G401.6 (cell line): ENCODE measurements around the gene GRM4.

Experiments used
- FAIRE-seq: peaks from 2 replicates; lab custom pipeline; 2012; peaks lifted over from hg19 to GRCh38; lab: Jason Lieb, UNC

GRM4 gene

GRCh38 chr6:33993653-33994471, 152.0 kb downstream of the GRM4 start:
- no peak for FAIRE-seq

GRCh38 chr6:33993091-33993490, 152.8 kb downstream of the GRM4 start:
- no peak for FAIRE-seq

GRCh38 chr6:33992191-33992590, 153.7 kb downstream of the GRM4 start:
- FAIRE-seq: no peak

- FAIRE-seq: no peak
Measured at GRCh38 chr6:33991610-33992009, 154.3 kb downstream of the GRM4 start.

GRCh38 chr6:33990061-33990541, 155.8 kb downstream of the GRM4 start:
- no peak for FAIRE-seq

GRCh38 chr6:33989016-33989854, 156.7 kb downstream of the GRM4 start:
- FAIRE-seq: no peak

- no peak for FAIRE-seq
Measured at GRCh38 chr6:33988121-33989015, 157.5 kb downstream of the GRM4 start.

- FAIRE-seq: no peak
Measured at GRCh38 chr6:33987531-33988021, 158.3 kb downstream of the GRM4 start.

GRCh38 chr6:33985947-33986346, 159.9 kb downstream of the GRM4 start:
- no peak for FAIRE-seq

GRCh38 chr6:33985313-33985751, 160.6 kb downstream of the GRM4 start:
- no peak for FAIRE-seq

GRCh38 chr6:33984466-33985312, 161.2 kb downstream of the GRM4 start:
- FAIRE-seq: no peak

- no peak for FAIRE-seq
Measured at GRCh38 chr6:33983721-33984465, 162.0 kb downstream of the GRM4 start.

GRCh38 chr6:33983109-33983716, 162.7 kb downstream of the GRM4 start:
- FAIRE-seq: no peak

- FAIRE-seq: no peak
Measured at GRCh38 chr6:33981861-33982260, 164.0 kb downstream of the GRM4 start.

GRCh38 chr6:33981421-33981820, 164.5 kb downstream of the GRM4 start:
- no peak for FAIRE-seq

GRCh38 chr6:33980176-33981175, 165.4 kb downstream of the GRM4 start:
- FAIRE-seq: no peak

- no peak for FAIRE-seq
Measured at GRCh38 chr6:33979750-33980149, 166.1 kb downstream of the GRM4 start.

- no peak for FAIRE-seq
Measured at GRCh38 chr6:33978412-33979150, 167.3 kb downstream of the GRM4 start.
